Measurements from ENCODE around the gene SHOC2. TPM values are rescaled to one million over a fixed set of nuclear protein-coding genes. Genes with fewer than 3 reads are reported as not detected.

Gene SHOC2
- total RNA-seq, 4 donors from 2014 or later: 49.2 to 50.9 (median 50.5) TPM

DNA sequence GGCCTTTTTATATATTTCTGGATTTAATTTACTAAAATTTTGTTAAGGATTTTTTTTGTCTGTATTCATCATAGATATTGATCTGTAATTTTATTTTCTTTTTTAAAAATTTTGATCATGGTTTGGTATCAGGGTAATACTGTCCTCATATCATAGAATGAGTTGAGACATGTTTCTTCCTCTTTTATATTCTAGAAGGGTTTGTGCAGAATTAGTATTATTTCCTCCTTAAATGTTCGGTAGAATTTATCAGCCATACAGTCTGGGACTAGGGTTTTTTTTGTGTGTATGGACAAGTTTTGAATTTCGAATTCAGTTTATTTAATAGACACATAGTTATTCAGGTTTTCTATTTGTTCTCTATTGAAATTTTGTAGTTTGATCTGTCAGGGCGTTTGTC lies 54.0 kb downstream of the SHOC2 start:
- H3K9me3 ChIP-seq: no peaks in the 10 kb centered on the region
- no peaks in the 10 kb centered on the region for H3K27me3 ChIP-seq
- H3K4me1 ChIP-seq: peaks cover 0 to 12% (median 0%) of the 10 kb centered on the region in 4 donors
- TF ChIP-seq CTCF (IDR thresholded peaks at IDR 0.05) (no peak), EP300 (IDR thresholded peaks at IDR 0.05) (no peak), POLR2A (IDR thresholded peaks at IDR 0.05) (no peak)
- no peak for DNase-seq (ENCODE audit: low spot score in 2 of 2)
- no peak overlapping the region for H3K4me3 ChIP-seq
- H3K27ac ChIP-seq: no peak overlapping the region
- 88 to 90% methylated on average over 3 of the region's 3 CpGs for WGBS, 2 donors
- peaks cover 0 to under 1% (median 0%) of the 10 kb centered on the region in 3 donors for H3K36me3 ChIP-seq

- TF ChIP-seq EP300 (IDR thresholded peaks at IDR 0.05): no peak
- no peak for TF ChIP-seq POLR2A (IDR thresholded peaks at IDR 0.05)
- TF ChIP-seq CTCF (IDR thresholded peaks at IDR 0.05): no peak
- H3K4me1 ChIP-seq: peaks cover 0 to 4% (median 0%) of the 10 kb centered on the region in 4 donors
- 94 to 100% methylated on average over 1 of the region's 1 CpG for WGBS, 2 donors
- no peak overlapping the region for H3K4me3 ChIP-seq
- no peaks in the 10 kb centered on the region for H3K9me3 ChIP-seq
- H3K36me3 ChIP-seq: peaks cover 0 to 8% (median 0%) of the 10 kb centered on the region in 3 donors
- no peak for DNase-seq (ENCODE audit: low spot score in 2 of 2)
- H3K27me3 ChIP-seq: no peaks in the 10 kb centered on the region
- H3K27ac ChIP-seq: no peak overlapping the region
These were observed 57.2 kb downstream of the SHOC2 start for GRCh38 chr10:110976577-110976976.

DNA sequence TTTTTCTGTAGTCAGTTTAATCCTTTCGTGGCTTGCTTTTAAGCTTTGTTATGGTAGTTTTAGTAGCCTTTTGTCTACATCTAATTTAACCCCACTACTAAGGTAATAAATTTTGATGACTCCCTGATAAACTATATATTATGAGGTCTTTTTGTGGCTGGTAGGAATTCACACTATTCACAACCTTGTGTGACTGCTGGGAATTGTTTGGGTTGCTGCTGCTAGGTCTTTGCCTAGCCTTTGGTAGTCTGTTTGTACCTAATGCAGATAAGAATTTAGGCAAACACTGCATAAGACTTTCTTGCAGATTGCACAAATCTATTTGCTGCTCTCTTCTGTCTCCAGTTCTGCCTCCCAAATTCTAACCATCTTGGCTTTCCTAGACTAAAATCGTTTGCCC lies 58.3 kb downstream of the SHOC2 start:
- Histone ChIP-seq H3K4me3 (no peak overlapping the region), H3K9me3 (no peaks in the 10 kb centered on the region), H3K27ac (no peak overlapping the region), H3K36me3 (peaks cover 0 to 8% (median 0%) of the 10 kb centered on the region in 3 donors), H3K27me3 (no peaks in the 10 kb centered on the region), H3K4me1 (peaks cover 0 to 4% (median 0%) of the 10 kb centered on the region in 4 donors)
- no peak for DNase-seq (ENCODE audit: low spot score in 2 of 2)
- 69 to 83% methylated on average over 2 of the region's 2 CpGs for WGBS, 2 donors
- TF ChIP-seq CTCF (IDR thresholded peaks at IDR 0.05): no peak
- no peak for TF ChIP-seq EP300 (IDR thresholded peaks at IDR 0.05)
- no peak for TF ChIP-seq POLR2A (IDR thresholded peaks at IDR 0.05)

DNA sequence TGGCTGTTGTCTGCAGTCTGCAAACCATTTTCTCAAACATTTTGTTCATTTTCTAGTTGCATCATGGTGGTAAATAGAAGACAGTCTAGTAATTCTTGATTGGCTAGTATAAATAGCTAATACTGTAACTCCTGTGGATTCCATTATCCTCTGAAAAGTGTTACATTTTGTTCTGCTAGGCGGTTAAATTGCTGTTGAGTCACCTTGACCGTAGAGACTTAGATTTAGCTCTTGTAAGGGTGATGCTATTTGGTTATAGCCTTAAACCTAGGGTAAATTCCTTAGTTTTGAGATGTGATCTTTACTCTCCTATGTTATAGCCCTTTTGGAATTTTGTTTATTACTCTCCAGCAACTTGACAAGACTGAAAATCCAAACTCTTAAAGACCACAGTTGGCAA lies 58.8 kb downstream of the SHOC2 start:
- no peak for DNase-seq (ENCODE audit: low spot score in 2 of 2)
- WGBS, 2 donors: 93 to 94% methylated on average over 2 of the region's 2 CpGs
- no peak for TF ChIP-seq POLR2A (IDR thresholded peaks at IDR 0.05)
- Histone ChIP-seq H3K27ac (no peak overlapping the region), H3K9me3 (no peaks in the 10 kb centered on the region), H3K36me3 (peaks cover 0 to 8% (median 0%) of the 10 kb centered on the region in 3 donors), H3K27me3 (no peaks in the 10 kb centered on the region), H3K4me3 (no peak overlapping the region), H3K4me1 (peaks cover 0 to 4% (median 0%) of the 10 kb centered on the region in 4 donors)

GRCh38 chr10:110979611-110980010 lies 60.2 kb downstream of the SHOC2 start:
- Histone ChIP-seq H3K9me3 (no peaks in the 10 kb centered on the region), H3K4me3 (no peak overlapping the region), H3K27ac (no peak overlapping the region), H3K27me3 (no peaks in the 10 kb centered on the region), H3K4me1 (peaks cover 0 to 4% (median 0%) of the 10 kb centered on the region in 4 donors), H3K36me3 (peaks cover 0 to 8% (median 0%) of the 10 kb centered on the region in 3 donors)
- TF ChIP-seq POLR2A (IDR thresholded peaks at IDR 0.05): no peak
- TF ChIP-seq CTCF (IDR thresholded peaks at IDR 0.05): no peak
- TF ChIP-seq EP300 (IDR thresholded peaks at IDR 0.05): no peak
- DNase-seq (ENCODE audit: low spot score in 2 of 2): no peak
- WGBS, 2 donors: 92 to 93% methylated on average over 2 of the region's 2 CpGs

GRCh38 chr10:110980807-110981206 lies 61.4 kb downstream of the SHOC2 start:
- TF ChIP-seq POLR2A (IDR thresholded peaks at IDR 0.05) (no peak), EP300 (IDR thresholded peaks at IDR 0.05) (no peak), CTCF (IDR thresholded peaks at IDR 0.05) (no peak)
- no peaks in the 10 kb centered on the region for H3K9me3 ChIP-seq

More at GRCh38 chr10:110980807-110981206, 61.4 kb downstream of the SHOC2 start:
- Histone ChIP-seq H3K27me3 (no peaks in the 10 kb centered on the region), H3K36me3 (peaks cover 0 to 8% (median 0%) of the 10 kb centered on the region in 3 donors), H3K27ac (no peak overlapping the region), H3K4me1 (peaks cover 0 to 5% (median 2%) of the 10 kb centered on the region in 4 donors), H3K4me3 (no peak overlapping the region)
- DNase-seq (ENCODE audit: low spot score in 2 of 2): no peak
